Astrocyte (in vitro differentiated cells and primary cell): Measurements from ENCODE around the gene GYPC.
A peak's percentile ranks its signal among the peaks of the same experiment; 100 is the strongest.

Experiments
- EZH2 ChIP-seq: IDR thresholded peaks from 2 replicates; pipeline ENCODE4 v1.6.1; 2012; ENCODE audit warnings: mild to moderate bottlenecking, low read length, inconsistent platforms; ENCODE audit not compliant: insufficient read depth
- TF ChIP-seq, protein P1 (sequence below): IDR thresholded peaks from 2 replicates; pipeline ENCODE4 v1.5.1; 2011; ENCODE audit warnings: low read depth, mild to moderate bottlenecking, inconsistent platforms, low read length, moderate library complexity; ENCODE audit not compliant: insufficient read depth

DNA sequence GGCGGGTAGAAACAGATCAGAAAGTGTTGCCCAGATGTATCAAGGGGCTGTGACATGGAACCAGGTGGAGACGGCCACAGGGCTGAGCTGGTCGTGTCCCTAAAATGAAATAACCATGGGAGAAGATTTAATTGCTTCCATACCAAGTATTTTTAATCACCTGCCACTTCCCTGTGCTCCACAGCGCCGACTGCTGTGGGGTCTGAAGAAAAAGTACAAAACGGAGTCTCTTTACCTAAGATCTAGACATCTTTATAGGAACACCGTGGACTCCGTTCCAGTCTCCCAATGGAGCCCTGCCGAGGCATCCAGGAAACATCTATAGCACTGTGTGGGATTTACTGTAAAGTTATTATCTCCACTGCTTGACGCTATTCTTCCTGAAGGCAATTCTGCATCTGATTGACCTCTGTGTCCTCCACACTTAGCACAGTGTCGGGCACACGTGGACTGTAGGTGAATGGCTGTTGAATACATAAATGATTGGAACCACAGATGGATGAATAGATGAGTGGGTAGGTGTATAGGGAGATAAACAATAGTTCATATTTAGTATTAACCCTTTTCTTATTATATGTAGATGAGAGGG lies 21.6 kb upstream of the GYPC start:
- TF ChIP-seq, protein P1, sequence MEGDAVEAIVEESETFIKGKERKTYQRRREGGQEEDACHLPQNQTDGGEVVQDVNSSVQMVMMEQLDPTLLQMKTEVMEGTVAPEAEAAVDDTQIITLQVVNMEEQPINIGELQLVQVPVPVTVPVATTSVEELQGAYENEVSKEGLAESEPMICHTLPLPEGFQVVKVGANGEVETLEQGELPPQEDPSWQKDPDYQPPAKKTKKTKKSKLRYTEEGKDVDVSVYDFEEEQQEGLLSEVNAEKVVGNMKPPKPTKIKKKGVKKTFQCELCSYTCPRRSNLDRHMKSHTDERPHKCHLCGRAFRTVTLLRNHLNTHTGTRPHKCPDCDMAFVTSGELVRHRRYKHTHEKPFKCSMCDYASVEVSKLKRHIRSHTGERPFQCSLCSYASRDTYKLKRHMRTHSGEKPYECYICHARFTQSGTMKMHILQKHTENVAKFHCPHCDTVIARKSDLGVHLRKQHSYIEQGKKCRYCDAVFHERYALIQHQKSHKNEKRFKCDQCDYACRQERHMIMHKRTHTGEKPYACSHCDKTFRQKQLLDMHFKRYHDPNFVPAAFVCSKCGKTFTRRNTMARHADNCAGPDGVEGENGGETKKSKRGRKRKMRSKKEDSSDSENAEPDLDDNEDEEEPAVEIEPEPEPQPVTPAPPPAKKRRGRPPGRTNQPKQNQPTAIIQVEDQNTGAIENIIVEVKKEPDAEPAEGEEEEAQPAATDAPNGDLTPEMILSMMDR: peak; percentile 35
- TF ChIP-seq EZH2: no peak
